ENCODE data around the gene SPAG16. TPM values are rescaled to one million over a fixed set of nuclear protein-coding genes. Genes with fewer than 3 reads are reported as not detected.

Gene SPAG16
- total RNA-seq, 6 experiments from 2014 or later = 15.4 to 20.0 (median 17.5) TPM

DNA sequence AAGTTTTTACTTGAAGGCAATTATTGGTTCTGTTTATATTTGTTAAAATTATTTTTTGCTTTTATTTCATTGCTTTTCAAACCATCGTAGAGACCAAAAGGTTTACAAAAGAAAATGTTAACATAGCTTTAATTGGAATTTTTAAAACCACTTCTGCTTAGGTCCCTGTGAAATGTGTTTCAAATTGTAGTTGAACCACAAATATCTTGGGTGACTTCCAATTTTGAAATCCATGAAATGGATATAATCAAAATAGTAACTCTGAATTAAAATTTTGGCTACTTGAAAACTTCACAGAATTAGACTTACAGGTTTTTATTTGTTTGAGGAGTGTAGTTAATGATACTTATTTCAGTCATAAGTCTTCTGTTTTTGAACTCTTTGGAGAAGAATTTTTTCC is 3.1 kb upstream of the SPAG16 start:
- no peak overlapping the region for H3K27ac Mint-ChIP-seq
- peaks cover 11% of the 10 kb centered on the region for H3K36me3 Mint-ChIP-seq (ENCODE audit: low read depth)
- H3K4me3 Mint-ChIP-seq = no peak overlapping the region
- DNase-seq = no peak
- H3K9me3 Mint-ChIP-seq = peaks cover 11% of the 10 kb centered on the region
- H3K4me1 Mint-ChIP-seq (ENCODE audit: low read depth) = peaks cover 29% of the 10 kb centered on the region
- TF ChIP-seq, protein P1, sequence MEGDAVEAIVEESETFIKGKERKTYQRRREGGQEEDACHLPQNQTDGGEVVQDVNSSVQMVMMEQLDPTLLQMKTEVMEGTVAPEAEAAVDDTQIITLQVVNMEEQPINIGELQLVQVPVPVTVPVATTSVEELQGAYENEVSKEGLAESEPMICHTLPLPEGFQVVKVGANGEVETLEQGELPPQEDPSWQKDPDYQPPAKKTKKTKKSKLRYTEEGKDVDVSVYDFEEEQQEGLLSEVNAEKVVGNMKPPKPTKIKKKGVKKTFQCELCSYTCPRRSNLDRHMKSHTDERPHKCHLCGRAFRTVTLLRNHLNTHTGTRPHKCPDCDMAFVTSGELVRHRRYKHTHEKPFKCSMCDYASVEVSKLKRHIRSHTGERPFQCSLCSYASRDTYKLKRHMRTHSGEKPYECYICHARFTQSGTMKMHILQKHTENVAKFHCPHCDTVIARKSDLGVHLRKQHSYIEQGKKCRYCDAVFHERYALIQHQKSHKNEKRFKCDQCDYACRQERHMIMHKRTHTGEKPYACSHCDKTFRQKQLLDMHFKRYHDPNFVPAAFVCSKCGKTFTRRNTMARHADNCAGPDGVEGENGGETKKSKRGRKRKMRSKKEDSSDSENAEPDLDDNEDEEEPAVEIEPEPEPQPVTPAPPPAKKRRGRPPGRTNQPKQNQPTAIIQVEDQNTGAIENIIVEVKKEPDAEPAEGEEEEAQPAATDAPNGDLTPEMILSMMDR (IDR thresholded peaks at IDR 0.05) = no peak
- no peaks in the 10 kb centered on the region; the same call in 1 of the 2 replicates for H3K27me3 Mint-ChIP-seq (ENCODE audit: insufficient read depth)

DNA sequence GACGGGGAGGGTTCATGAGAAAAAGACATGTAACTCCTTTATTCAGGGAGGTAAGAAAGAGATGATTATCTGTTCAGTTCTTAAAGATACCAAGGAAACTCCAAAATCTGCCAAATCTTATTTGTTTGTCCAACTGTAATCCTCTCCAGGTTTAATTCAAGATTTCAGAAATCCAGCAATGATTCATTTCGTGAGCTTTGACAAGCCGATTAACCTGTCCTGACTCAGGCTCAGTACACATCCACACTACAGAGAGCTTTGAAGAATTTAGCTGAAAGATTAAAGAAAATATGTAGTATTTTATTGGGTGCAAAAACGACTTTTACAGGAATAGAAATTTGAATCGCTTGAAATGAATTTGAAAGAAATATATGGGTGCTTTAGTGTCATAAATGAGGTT is 1.1 kb downstream of the SPAG16 start:
- H3K9me3 Mint-ChIP-seq = no peaks in the 10 kb centered on the region

DNA sequence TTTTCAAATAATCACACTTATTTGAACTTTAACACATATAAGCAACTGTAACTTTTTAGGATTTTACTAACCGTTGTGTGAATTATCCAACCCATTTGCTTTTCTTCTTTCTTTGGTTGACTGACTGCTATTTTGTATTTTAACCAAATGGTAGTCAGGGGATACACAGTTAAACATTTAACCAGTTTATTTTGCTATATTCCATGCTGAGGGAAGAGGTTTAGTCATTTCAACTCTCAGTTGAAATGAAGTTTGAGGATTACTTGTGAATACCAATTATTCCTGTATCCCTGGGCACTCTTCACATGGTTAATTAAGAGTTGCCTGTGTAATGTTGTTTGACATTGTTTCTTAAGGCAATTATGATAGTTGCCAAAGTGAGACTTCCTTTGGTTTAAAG is 1.9 kb downstream of the SPAG16 start:
- Mint-ChIP-seq H3K27ac (no peak overlapping the region), H3K27me3 (ENCODE audit: insufficient read depth) (no peaks in the 10 kb centered on the region; the same call in 1 of the 2 replicates), H3K4me1 (ENCODE audit: low read depth) (peaks cover 46% of the 10 kb centered on the region), H3K9me3 (no peaks in the 10 kb centered on the region), H3K4me3 (no peak overlapping the region), H3K36me3 (ENCODE audit: low read depth) (no peaks in the 10 kb centered on the region; the same call in 1 of the 2 replicates)
- no peak for DNase-seq
- TF ChIP-seq, protein P1 (IDR thresholded peaks at IDR 0.05) = no peak

More for the DNA sequence above, 1.1 kb downstream of the SPAG16 start:
- Mint-ChIP-seq H3K27ac (no peak overlapping the region; the same call in 1 of the 2 replicates), H3K4me1 (ENCODE audit: low read depth) (peaks cover 46% of the 10 kb centered on the region), H3K4me3 (peak overlapping the region; percentile 93), H3K36me3 (ENCODE audit: low read depth) (no peaks in the 10 kb centered on the region; the same call in 1 of the 2 replicates), H3K27me3 (ENCODE audit: insufficient read depth) (no peaks in the 10 kb centered on the region; the same call in 1 of the 2 replicates)
- TF ChIP-seq, protein P1 (IDR thresholded peaks at IDR 0.05) = no peak
- DNase-seq = no peak

DNA sequence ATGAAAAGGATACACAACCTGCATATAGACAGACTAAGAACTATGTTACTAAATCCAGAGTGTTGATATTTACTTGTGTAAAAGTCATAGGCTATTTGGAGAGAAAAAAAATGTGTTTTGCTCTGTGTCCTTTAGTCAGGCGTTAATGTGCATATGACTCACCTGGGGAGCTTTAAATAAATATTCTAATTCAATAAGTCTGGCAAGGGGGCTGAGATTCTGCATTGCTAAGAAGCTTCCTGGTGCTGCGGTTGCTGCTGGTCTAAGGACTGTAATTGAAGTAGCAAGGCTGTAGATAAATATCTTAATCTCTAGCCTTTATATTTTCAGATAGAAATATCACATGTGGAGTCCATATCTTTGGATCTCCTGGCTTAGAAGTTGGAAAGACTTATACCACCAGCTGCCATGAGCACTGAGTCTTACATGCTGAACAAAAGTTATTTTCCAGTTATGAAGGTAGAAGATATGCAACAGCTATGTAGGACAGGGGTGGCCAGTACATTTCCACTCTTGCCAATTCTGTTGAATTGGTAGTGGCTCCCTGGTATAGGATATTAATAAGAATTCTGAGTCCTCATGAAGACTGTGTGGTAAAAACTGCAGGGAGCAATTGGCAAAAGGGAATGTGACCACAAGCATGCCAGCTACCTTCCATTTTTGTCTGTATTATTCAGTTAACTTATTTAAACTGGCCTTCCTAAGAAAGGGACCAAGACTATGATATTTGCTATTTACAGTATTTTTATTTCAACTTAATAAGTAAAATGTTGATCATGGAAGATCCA is 4.8 kb downstream of the SPAG16 start:
- no peaks in the 10 kb centered on the region for H3K9me3 Mint-ChIP-seq
- H3K4me1 Mint-ChIP-seq (ENCODE audit: low read depth) = peaks cover 32% of the 10 kb centered on the region
- no peak overlapping the region for H3K4me3 Mint-ChIP-seq
- DNase-seq = no peak
- H3K27me3 Mint-ChIP-seq (ENCODE audit: insufficient read depth) = no peaks in the 10 kb centered on the region
- TF ChIP-seq, protein P1 (IDR thresholded peaks at IDR 0.05) = no peak
- peaks cover 5% of the 10 kb centered on the region for H3K36me3 Mint-ChIP-seq (ENCODE audit: low read depth)
- H3K27ac Mint-ChIP-seq = no peak overlapping the region

DNA sequence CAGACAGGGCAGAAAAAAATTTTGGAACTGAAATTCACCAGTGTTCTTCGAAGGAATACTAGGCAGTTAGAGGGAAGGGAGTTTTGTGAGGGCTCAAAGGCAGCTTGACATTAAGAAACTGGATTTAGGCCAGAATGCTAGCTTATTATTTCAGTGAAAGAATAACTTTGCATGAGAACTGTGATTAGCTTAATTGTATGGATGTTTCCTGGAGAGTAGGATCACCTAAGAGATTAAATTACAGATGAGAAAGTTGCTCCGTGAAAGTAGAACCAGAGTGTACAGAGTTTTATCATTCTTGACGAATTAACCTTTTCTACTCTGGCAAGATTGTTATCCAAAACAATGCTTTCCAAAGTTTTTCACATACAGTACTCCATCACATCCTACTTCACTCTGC is 6.2 kb downstream of the SPAG16 start:
- H3K4me3 Mint-ChIP-seq = no peak overlapping the region
- H3K27me3 Mint-ChIP-seq (ENCODE audit: insufficient read depth) = no peaks in the 10 kb centered on the region
- peaks cover 5% of the 10 kb centered on the region for H3K36me3 Mint-ChIP-seq (ENCODE audit: low read depth)
- DNase-seq = no peak
- TF ChIP-seq, protein P1 (IDR thresholded peaks at IDR 0.05) = no peak
- no peak overlapping the region for H3K27ac Mint-ChIP-seq
- H3K4me1 Mint-ChIP-seq (ENCODE audit: low read depth) = peaks cover 25% of the 10 kb centered on the region
- no peaks in the 10 kb centered on the region for H3K9me3 Mint-ChIP-seq
